Activated B cell treated with CpG ODN at 0.5 μM for 24 hours (primary cell): ENCODE results near the gene FZR1. TPM values are rescaled to one million over a fixed set of nuclear protein-coding genes. Genes with fewer than 3 reads are reported as not detected.
"Not testable (repeated sequence)": the region's sequence is repeated elsewhere in the genome, so short reads cannot be mapped to it uniquely, and the experiment has no call there.

Experiments used
- ATAC-seq: fragments of 200-7000 bp; cut with Tn5 transposase; one replicate; pipeline ENCODE4 v1.10.0; 2021; ENCODE audit warnings: low read depth, mild to moderate bottlenecking, moderate library complexity
- CTCF ChIA-PET: fragments of 350-600 bp; sonication (Branson Sonifier 250); formaldehyde crosslinking; loops from one replicate; lab custom pipeline; 2021; ENCODE audit warnings: antibody characterized with exemption; lab: Charles Lee
- POLR2A ChIA-PET: fragments of 350-600 bp; sonication (Branson Sonifier 250); formaldehyde crosslinking; loops from one replicate; lab custom pipeline; 2021; ENCODE audit warnings: antibody characterized with exemption; lab: Charles Lee
- DNase-seq: peaks from one replicate; pipeline ENCODE4 v3.0.0; 2022
- H3K27ac Mint-ChIP-seq: one replicate; pipeline ENCODE4 v1.8.0; 2020; ENCODE audit warnings: mixed read lengths
- H3K27me3 Mint-ChIP-seq: one replicate; pipeline ENCODE4 v1.8.0; 2021; ENCODE audit warnings: mixed read lengths
- H3K36me3 Mint-ChIP-seq: one replicate; pipeline ENCODE4 v1.8.0; 2021; ENCODE audit warnings: low read depth, mixed read lengths
- H3K4me1 Mint-ChIP-seq: one replicate; pipeline ENCODE4 v1.8.0; 2021; ENCODE audit warnings: mixed read lengths
- H3K4me3 Mint-ChIP-seq: one replicate; pipeline ENCODE4 v1.8.0; 2020; ENCODE audit warnings: mild to moderate bottlenecking, mixed read lengths
- H3K9me3 Mint-ChIP-seq: one replicate; pipeline ENCODE4 v1.8.0; 2020; ENCODE audit warnings: mixed read lengths
- CTCF ChIP-seq: fragments of 200-600 bp; IDR thresholded peaks from one replicate; pipeline ENCODE4 v1.8.0; 2022; ENCODE audit warnings: antibody characterized with exemption, mild to moderate bottlenecking
- intact Hi-C: fragments of 100-400 bp; cut with micrococcal nuclease; formaldehyde crosslinking; loops from one replicate; pipeline ENCODE4 v1.15.1; 2024
- total RNA-seq: library from RNA; stranded (reverse); gene quantifications from 2 replicates; pipeline ENCODE4 v1.2.3, GENCODE V29; 2022

FZR1 gene
- total RNA-seq, 1 donor from 2014 or later: 66.0 TPM

- DNase-seq (no peak), ATAC-seq (no peak)
- Mint-ChIP-seq H3K27me3 (no peaks in the 10 kb centered on the region), H3K9me3 (no peaks in the 10 kb centered on the region), H3K36me3 (peaks cover 11% of the 10 kb centered on the region), H3K4me3 (no peak overlapping the region), H3K4me1 (peaks cover 16% of the 10 kb centered on the region), H3K27ac (no peak overlapping the region)
- CTCF ChIA-PET: no interaction called here
- intact Hi-C loops: loop anchor here (10.0 kb wide), 1 partner anchor 392 kb away; the partner anchor contains the start of gene NCLN
- POLR2A ChIA-PET: no interaction called here
- TF ChIP-seq CTCF: no peak
Measured at GRCh38 chr19:3576696-3577443, 70.8 kb downstream of the FZR1 start.

- CTCF ChIA-PET: no interaction called here
- no peak for DNase-seq
Measured at GRCh38 chr19:3577723-3578344, 71.7 kb downstream of the FZR1 start.

GRCh38 chr19:3578390-3578789, 72.3 kb downstream of the FZR1 start:
- Mint-ChIP-seq H3K4me3 (no peak overlapping the region), H3K4me1 (peaks cover 8% of the 10 kb centered on the region), H3K27me3 (peaks cover 2% of the 10 kb centered on the region), H3K36me3 (peaks cover 11% of the 10 kb centered on the region), H3K27ac (no peak overlapping the region), H3K9me3 (no peaks in the 10 kb centered on the region)
- ATAC-seq (no peak), DNase-seq (no peak)
- POLR2A ChIA-PET: no interaction called here
- TF ChIP-seq CTCF: no peak
- CTCF ChIA-PET: no interaction called here
- intact Hi-C loops: loop anchor here (10.0 kb wide), 1 partner anchor 394 kb away; the partner anchor contains the start of gene NCLN

More at GRCh38 chr19:3577723-3578344, 71.7 kb downstream of the FZR1 start:
- Mint-ChIP-seq H3K27ac (no peak overlapping the region), H3K4me3 (no peak overlapping the region), H3K4me1 (peaks cover 8% of the 10 kb centered on the region), H3K36me3 (peaks cover 11% of the 10 kb centered on the region), H3K9me3 (no peaks in the 10 kb centered on the region), H3K27me3 (no peaks in the 10 kb centered on the region)
- intact Hi-C loops: loop anchor here (10.0 kb wide), 1 partner anchor 393 kb away; the partner anchor contains the start of gene NCLN
- no peak for TF ChIP-seq CTCF
- ATAC-seq: no peak
- POLR2A ChIA-PET: no interaction called here

- ChIA-PET CTCF (no interaction called here), POLR2A (no interaction called here)
- DNase-seq: no peak
- no peak overlapping the region for H3K27ac Mint-ChIP-seq
- ATAC-seq: no peak
- intact Hi-C loops: no loop called here
- peaks cover 1% of the 10 kb centered on the region for H3K4me1 Mint-ChIP-seq
- TF ChIP-seq CTCF: no peak
- H3K9me3 Mint-ChIP-seq: no peaks in the 10 kb centered on the region
- peaks cover 2% of the 10 kb centered on the region for H3K27me3 Mint-ChIP-seq
- no peak overlapping the region for H3K4me3 Mint-ChIP-seq
- peaks cover 5% of the 10 kb centered on the region for H3K36me3 Mint-ChIP-seq
Measured at GRCh38 chr19:3580156-3580934, 74.2 kb downstream of the FZR1 start.

GRCh38 chr19:3581792-3582191, 75.7 kb downstream of the FZR1 start:
- H3K9me3 Mint-ChIP-seq, H3K4me3 Mint-ChIP-seq, H3K27ac Mint-ChIP-seq, intact Hi-C loops, DNase-seq, POLR2A ChIA-PET, H3K4me1 Mint-ChIP-seq, ATAC-seq, H3K36me3 Mint-ChIP-seq, H3K27me3 Mint-ChIP-seq, CTCF ChIA-PET: not testable (repeated sequence)

GRCh38 chr19:3584036-3584802, 78.1 kb downstream of the FZR1 start:
- intact Hi-C loops, ATAC-seq, H3K4me3 Mint-ChIP-seq, H3K9me3 Mint-ChIP-seq, DNase-seq, H3K36me3 Mint-ChIP-seq, H3K27ac Mint-ChIP-seq, H3K27me3 Mint-ChIP-seq, H3K4me1 Mint-ChIP-seq: not testable (repeated sequence)
- CTCF ChIA-PET: interaction anchor here (1.2 to 3.1 kb wide), 2 partner anchors 27 to 39 kb away, joined by 3 to 15 read pairs; partner anchors contain the start of gene MFSD12
- POLR2A ChIA-PET: interaction anchor here (0.6 kb wide), 1 partner anchor 23 kb away, joined by 4 read pairs; no protein-coding TSS in a partner anchor
